GM15510 (cell line): ENCODE measurements around the gene CADPS2.

ENCODE experiments used
- POLR2A ChIP-seq: IDR thresholded peaks from 3 replicates; pipeline ENCODE4 v1.6.1; 2011; ENCODE audit warnings: borderline replicate concordance; ENCODE audit not compliant: insufficient read length; ENCODE audit errors: extremely low read depth

Gene CADPS2

GRCh38 chr7:122339145-122339904 is 546.9 kb downstream of the CADPS2 start:
- no peak for TF ChIP-seq POLR2A

- TF ChIP-seq POLR2A, result no peak
These were observed 549.2 kb downstream of the CADPS2 start for GRCh38 chr7:122337011-122337410.

DNA sequence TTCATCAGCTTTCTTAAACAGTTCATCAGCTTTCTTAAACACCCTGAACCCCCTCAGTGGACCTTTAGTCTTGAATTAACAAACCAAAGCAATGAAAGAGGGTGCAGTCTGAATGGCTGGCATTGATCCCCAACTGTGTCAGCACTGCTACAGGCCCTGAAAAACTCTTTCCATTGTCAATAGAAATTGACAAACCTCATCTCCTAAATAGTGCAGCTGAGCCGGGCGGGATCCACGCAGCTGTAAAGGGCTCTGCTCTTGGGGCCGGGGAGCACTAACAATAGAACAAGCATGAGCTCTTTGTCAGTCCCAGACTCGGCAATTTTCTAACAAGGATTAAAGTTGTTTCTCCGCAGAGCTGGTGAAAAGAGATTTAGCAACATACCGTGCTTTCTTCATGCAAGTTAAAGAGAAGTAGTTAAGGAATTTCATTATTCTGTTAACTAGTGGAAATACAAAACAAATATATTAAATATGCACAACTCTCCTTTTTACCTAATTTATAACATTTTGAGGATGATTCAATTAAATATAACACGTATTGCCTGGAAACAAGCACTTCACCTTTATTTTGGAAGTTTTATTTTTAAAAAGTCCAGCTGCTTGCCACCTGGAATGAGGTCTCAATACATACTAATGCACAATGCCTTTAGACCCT is 557.0 kb downstream of the CADPS2 start:
- no peak for TF ChIP-seq POLR2A

- TF ChIP-seq POLR2A, result no peak
These were observed 558.3 kb downstream of the CADPS2 start for GRCh38 chr7:122327969-122328368.

DNA sequence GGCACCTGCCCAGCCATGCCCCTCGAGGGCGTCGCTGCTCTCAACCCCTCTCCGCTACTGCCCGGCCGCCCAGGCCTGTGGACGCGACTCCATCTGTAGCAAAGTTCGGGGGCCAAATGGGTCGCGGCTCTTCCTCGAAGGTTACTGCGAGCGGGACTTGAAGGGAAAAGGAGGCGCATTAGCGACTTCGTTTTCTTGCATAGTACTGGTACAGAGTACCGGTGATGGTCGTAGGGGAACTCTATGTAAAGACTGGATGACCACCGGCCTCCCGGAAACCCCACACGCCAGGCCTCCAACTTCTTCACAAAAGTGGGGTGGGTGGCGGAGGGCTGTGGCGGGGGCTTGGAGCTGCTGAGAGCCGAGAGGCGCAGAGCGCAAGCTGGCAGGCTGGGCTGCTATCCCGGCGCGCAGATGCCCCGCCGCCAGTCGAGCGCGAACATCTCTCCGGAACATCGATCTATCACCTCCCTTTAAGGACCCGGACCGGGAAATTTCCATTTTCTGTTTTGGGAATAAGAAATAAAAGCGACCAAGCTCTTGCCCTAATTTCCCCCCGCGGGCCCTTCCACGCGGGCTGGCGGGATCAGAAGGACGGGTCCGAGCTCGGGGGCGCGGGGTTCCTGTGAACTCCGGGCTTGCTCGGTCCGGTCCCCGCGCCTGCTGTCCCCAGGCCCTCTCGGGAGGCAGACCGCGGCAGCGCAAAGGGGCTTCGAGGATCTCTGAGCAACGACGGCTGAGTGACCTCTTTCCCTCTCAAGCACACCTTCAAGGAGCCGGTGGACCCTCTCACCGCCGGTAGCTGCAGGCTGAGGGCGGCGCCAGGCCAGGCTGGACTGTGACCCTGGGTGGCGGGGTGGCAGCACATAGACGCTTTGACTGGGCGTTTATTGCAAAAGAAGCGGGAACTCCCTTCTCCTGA is 569.5 kb downstream of the CADPS2 start:
- no peak for TF ChIP-seq POLR2A

GRCh38 chr7:122315507-122316466 is 570.5 kb downstream of the CADPS2 start:
- TF ChIP-seq POLR2A, result no peak

GRCh38 chr7:122314284-122314683 is 572.0 kb downstream of the CADPS2 start:
- no peak for TF ChIP-seq POLR2A

DNA sequence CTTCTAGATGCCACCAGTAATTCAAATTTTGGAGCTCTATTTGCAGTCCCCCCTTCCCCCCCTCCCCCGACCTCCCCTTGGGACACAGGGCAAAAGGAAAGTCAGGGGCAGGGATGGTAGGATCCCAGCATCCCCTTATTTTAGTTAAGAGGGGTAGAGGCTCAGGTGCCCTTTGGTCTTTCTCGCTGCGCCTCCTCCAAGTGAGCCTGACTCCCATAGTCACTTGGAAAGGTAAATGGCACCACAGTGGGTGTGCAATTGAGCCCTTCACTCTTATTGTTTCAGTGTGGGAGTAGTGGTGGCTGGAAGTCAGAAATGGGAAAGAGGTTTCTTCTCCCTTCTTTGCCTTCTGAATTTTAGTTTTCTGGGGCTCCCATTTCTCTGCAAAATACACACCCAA is 573.5 kb downstream of the CADPS2 start:
- TF ChIP-seq POLR2A, result no peak

GRCh38 chr7:122311734-122312450 is 574.4 kb downstream of the CADPS2 start:
- no peak for TF ChIP-seq POLR2A

GRCh38 chr7:122311050-122311700 is 575.1 kb downstream of the CADPS2 start:
- TF ChIP-seq POLR2A, result no peak

DNA sequence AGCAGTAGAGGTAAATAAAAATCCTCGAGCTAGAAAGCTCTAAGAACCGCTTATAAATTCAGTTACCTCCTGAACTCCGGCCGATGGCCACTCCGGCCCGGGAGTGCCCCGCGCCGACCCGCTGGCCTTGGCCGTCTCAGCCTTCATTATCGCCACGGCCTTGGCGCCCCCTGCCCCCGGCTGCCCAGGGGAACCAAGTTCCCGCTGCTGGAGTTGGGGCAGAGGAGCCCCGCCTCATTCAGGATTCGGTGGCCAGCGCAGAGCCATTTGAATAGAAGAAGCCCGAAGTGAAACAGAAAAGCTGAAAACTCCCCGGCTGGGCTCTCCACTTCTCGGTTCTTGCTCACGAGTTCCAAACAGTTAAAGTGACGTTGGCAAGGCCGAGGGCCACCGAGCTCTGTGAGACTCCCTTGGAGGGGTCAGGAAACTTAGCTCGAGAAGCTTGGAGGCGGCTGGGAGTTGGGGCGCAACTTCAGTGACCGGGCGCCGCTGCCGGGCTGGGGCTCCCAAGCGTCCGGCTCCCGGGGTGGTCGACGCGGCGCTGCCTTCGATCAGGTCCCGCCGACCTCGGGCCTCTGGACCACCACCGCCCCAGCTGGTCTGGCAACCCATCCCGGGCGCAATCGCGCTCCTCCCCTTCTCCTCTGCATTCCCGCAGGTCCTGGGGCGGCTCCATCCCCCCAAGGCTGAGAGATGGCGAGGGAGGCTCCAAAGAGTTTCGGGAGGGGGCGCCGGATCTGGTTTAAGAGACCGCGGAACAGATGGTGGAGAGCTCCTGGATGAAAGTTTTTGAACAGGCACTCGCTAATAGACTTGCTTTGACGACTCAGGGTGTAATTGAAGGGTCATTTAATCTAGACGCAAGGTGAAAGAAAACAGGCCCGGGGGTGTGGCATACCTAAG is 575.9 kb downstream of the CADPS2 start:
- no peak for TF ChIP-seq POLR2A

- TF ChIP-seq POLR2A, result no peak
These were observed 576.8 kb downstream of the CADPS2 start for GRCh38 chr7:122309421-122309820.

- no peak for TF ChIP-seq POLR2A
These were observed 579.0 kb downstream of the CADPS2 start for GRCh38 chr7:122307228-122307621.
